HEK293T (cell line): ENCODE data around the gene MTCP1.

Experiments used
- CTCF ChIA-PET: fragments of 350-600 bp; formaldehyde crosslinking; extraction: SDS; loops from one replicate; lab custom pipeline; 2021; ENCODE audit warnings: antibody characterized with exemption, inconsistent platforms; lab: Yijun Ruan, JAX
- POLR2A ChIA-PET: fragments of 350-600 bp; formaldehyde crosslinking; extraction: SDS; loops from one replicate; lab custom pipeline; 2020; ENCODE audit warnings: antibody characterized with exemption, inconsistent platforms; lab: Yijun Ruan, JAX
- DNase-seq: peaks from one replicate; pipeline ENCODE4 v3.0.0; 2012; ENCODE audit warnings: mixed read lengths; ENCODE audit errors: extremely low spot score
- ELF4 ChIP-seq: fragments of 450-650 bp; IDR thresholded peaks from 2 replicates; pipeline ENCODE4 v1.6.1; 2017; ENCODE audit warnings: antibody characterized with exemption
- L3MBTL2 ChIP-seq: fragments of 450-650 bp; conservative IDR thresholded peaks from 2 replicates; pipeline ENCODE4 v1.6.1; 2016; ENCODE audit warnings: mild to moderate bottlenecking
- SUZ12 ChIP-seq: fragments of 450-650 bp; IDR thresholded peaks from 2 replicates; pipeline ENCODE4 v1.6.1; 2016; ENCODE audit warnings: mild to moderate bottlenecking

MTCP1 gene

DNA sequence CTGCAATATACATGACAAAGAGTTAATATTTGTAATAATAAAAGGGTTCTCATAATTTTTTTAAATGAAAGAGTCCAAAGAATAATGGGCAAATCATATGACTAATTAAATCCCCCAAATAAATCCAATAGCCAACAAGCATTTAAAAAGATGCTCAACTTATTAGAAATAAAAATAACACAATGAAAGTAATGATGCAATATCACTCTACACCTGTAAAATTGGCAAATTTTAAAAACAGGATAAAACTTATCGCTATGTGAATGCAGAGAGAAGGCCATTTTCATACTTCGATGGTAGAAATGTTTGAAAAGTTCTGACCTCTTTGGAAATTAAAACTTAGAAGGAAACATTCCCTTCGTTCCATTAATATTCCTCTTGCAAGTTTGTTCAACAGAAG lies 50.3 kb downstream of the MTCP1 start:
- TF ChIP-seq L3MBTL2: no peak
- TF ChIP-seq ELF4: no peak
- no peak for TF ChIP-seq SUZ12
- ChIA-PET POLR2A (no interaction called here), CTCF (no interaction called here)
- DNase-seq: no peak
